Measurements from ENCODE around the gene GPR21.

DNA sequence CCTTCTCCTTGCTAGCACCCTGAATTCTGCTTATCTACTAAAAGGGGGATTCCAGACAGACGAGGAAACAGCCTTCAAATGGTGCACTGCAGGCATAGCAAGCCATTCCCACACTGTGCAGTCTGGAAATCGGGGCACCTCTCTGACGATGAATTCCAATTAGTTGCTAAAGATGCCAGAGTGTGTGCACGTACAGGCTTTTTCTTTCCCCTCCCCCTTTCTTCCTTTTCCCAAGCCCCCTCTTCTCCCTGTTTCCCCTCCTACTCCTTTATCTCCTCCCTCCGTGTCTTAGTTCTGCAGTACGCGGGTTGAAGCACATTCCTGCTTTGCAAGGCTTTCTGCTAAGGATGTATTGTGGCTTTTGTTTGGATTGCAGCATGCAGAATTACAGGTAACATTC is at the start of gene GPR21:
- TF ChIP-seq, protein P1, sequence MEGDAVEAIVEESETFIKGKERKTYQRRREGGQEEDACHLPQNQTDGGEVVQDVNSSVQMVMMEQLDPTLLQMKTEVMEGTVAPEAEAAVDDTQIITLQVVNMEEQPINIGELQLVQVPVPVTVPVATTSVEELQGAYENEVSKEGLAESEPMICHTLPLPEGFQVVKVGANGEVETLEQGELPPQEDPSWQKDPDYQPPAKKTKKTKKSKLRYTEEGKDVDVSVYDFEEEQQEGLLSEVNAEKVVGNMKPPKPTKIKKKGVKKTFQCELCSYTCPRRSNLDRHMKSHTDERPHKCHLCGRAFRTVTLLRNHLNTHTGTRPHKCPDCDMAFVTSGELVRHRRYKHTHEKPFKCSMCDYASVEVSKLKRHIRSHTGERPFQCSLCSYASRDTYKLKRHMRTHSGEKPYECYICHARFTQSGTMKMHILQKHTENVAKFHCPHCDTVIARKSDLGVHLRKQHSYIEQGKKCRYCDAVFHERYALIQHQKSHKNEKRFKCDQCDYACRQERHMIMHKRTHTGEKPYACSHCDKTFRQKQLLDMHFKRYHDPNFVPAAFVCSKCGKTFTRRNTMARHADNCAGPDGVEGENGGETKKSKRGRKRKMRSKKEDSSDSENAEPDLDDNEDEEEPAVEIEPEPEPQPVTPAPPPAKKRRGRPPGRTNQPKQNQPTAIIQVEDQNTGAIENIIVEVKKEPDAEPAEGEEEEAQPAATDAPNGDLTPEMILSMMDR (IDR thresholded peaks at IDR 0.05; ENCODE audit: insufficient read depth, low read length, poor library complexity, severe bottlenecking) = no peak
- no peak for TF ChIP-seq EZH2phosphoT487 (conservative IDR thresholded peaks at IDR 0.05; ENCODE audit: low read length)
